OCI-LY7 (cell line): ENCODE data around the gene MDH2. TPM values are rescaled to one million over a fixed set of nuclear protein-coding genes. Genes with fewer than 3 reads are reported as not detected.

ENCODE experiments used
- BruUV-seq: library from RNA; stranded (reverse); fragments of 400-500 nt; replicated peaks from 2 replicates; lab custom pipeline; 2021; lab: Mats Ljungman, UMichigan
- CTCF ChIA-PET: fragments of 300-600 bp; sonication (Branson Sonifier 250); formaldehyde crosslinking; loops from one replicate; lab custom pipeline; 2022; ENCODE audit warnings: antibody characterized with exemption; ENCODE audit not compliant: unreplicated experiment; lab: Charles Lee
- POLR2A ChIA-PET: fragments of 300-600 bp; sonication (Branson Sonifier 250); formaldehyde crosslinking; loops from one replicate; lab custom pipeline; 2022; ENCODE audit warnings: antibody characterized with exemption; lab: Charles Lee
- DNase-seq: peaks from one replicate; pipeline ENCODE4 v3.0.0-alpha.2; 2015; ENCODE audit warnings: low spot score
- H2AFZ ChIP-seq: fragments of 200-600 bp; sonication (generic), shearing (Covaris generic); 2 replicates; pipeline ENCODE4 v1.6.1; 2014; ENCODE audit warnings: mild to moderate bottlenecking, antibody characterized with exemption, low read length, moderate library complexity
- H3K27ac ChIP-seq: fragments of 200-600 bp; sonication (generic); 2 replicates; pipeline ENCODE4 v1.5.1; 2014; ENCODE audit warnings: mixed run types, low read depth, mild to moderate bottlenecking, moderate library complexity, low read length, inconsistent platforms; ENCODE audit not compliant: poor library complexity, severe bottlenecking
- H3K36me3 ChIP-seq: fragments of 200-600 bp; sonication (generic); 2 replicates; pipeline ENCODE4 v1.6.1; 2014; ENCODE audit warnings: mild to moderate bottlenecking, antibody characterized with exemption, low read length, moderate library complexity, mixed read lengths; ENCODE audit not compliant: insufficient read depth
- H3K4me1 ChIP-seq: fragments of 200-600 bp; sonication (generic); 2 replicates; pipeline ENCODE4 v1.5.1; 2014; ENCODE audit warnings: mild to moderate bottlenecking, low read length; ENCODE audit not compliant: insufficient read depth, poor library complexity, severe bottlenecking
- H3K4me2 ChIP-seq: fragments of 200-600 bp; sonication (generic); 2 replicates; pipeline ENCODE4 v1.6.1; 2014; ENCODE audit warnings: mild to moderate bottlenecking, low read length
- H3K4me3 ChIP-seq: fragments of 200-600 bp; sonication (generic); 2 replicates; pipeline ENCODE4 v1.5.1; 2014; ENCODE audit warnings: mild to moderate bottlenecking, low read depth, low read length; ENCODE audit not compliant: poor library complexity, severe bottlenecking
- H3K79me2 ChIP-seq: fragments of 200-600 bp; sonication (generic); 2 replicates; pipeline ENCODE4 v1.6.1; 2016; ENCODE audit warnings: low read depth, mild to moderate bottlenecking, low read length, moderate library complexity, mixed read lengths; ENCODE audit not compliant: insufficient read depth
- H3K9me2 ChIP-seq: fragments of 200-600 bp; sonication (generic); 2 replicates; pipeline ENCODE4 v1.6.1; 2016; ENCODE audit warnings: mild to moderate bottlenecking, low read length, mixed read lengths; ENCODE audit not compliant: insufficient read depth
- H3K9me3 ChIP-seq: fragments of 200-600 bp; sonication (generic); 2 replicates; pipeline ENCODE4 v1.6.1; 2014; ENCODE audit warnings: mild to moderate bottlenecking, mixed run types, low read length, mixed read lengths
- H4K20me1 ChIP-seq: fragments of 200-600 bp; sonication (generic); 2 replicates; pipeline ENCODE4 v1.6.1; 2014; ENCODE audit warnings: mild to moderate bottlenecking, antibody characterized with exemption, low read length, moderate library complexity, mixed read lengths; ENCODE audit not compliant: insufficient read depth
- EZH2phosphoT487 ChIP-seq: fragments of 200-600 bp; sonication (generic); IDR thresholded peaks from 2 replicates; pipeline ENCODE4 v1.6.1; 2018; ENCODE audit warnings: low read depth, borderline replicate concordance, mild to moderate bottlenecking, mixed run types, antibody characterized with exemption, low read length, moderate library complexity, mixed read lengths
- intact Hi-C: fragments of 100-400 bp; cut with micrococcal nuclease; formaldehyde crosslinking; loops from one replicate; pipeline ENCODE4 v1.10.0; 2022; ENCODE audit not compliant: unreplicated experiment
- total RNA-seq, 2 experiments: library from RNA; depleted of rRNA in 1 of 2; stranded (reverse); fragments of >200 nt in 1 of 2; shearing (Covaris generic) in 1 of 2; gene quantifications; 2 replicates each; pipeline ENCODE4 v1.2.3, GENCODE V29; 2014 to 2022
- TF ChIP-seq, protein P1 (sequence below): fragments of 200-600 bp; sonication (generic); conservative IDR thresholded peaks from 2 replicates; pipeline ENCODE4 v1.5.1; 2014; ENCODE audit warnings: mild to moderate bottlenecking, antibody characterized with exemption, low read length, moderate library complexity, mixed read lengths

Gene MDH2
- total RNA-seq, 2 experiments from 2014 or later: 155 to 253 TPM

DNA sequence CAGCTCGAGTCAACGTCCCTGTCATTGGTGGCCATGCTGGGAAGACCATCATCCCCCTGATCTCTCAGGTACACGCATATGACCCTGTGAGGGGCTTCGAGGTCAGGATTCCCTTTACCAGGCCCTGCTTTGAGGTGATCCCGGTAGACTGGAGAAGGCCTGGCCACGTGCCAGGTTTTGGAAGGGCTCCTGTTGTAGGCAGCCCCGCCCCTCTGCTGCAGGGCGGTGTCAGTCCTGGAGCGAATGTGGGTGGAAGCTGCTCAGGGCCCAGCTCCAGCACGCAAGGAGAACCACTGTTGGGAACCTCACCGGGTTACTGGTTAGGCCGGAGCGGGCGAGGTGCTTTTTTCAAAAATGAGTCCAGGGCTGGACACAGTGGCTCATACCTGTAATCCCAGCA, 15.6 kb downstream of the MDH2 start:
- DNase-seq: no peak
- H3K79me2 ChIP-seq: no peaks in the 10 kb centered on the region
- H3K27ac ChIP-seq: no peak overlapping the region
- ChIA-PET POLR2A (no interaction called here), CTCF (no interaction called here)
- peaks cover 92% of the 10 kb centered on the region for H3K36me3 ChIP-seq
- no peaks in the 10 kb centered on the region for H3K4me1 ChIP-seq
- H2AFZ ChIP-seq: no peak overlapping the region
- no peaks in the 10 kb centered on the region; the same call in 1 of the 2 replicates for H4K20me1 ChIP-seq
- intact Hi-C loops: no loop called here
- no peaks in the 10 kb centered on the region for H3K9me3 ChIP-seq
- TF ChIP-seq, protein P1, sequence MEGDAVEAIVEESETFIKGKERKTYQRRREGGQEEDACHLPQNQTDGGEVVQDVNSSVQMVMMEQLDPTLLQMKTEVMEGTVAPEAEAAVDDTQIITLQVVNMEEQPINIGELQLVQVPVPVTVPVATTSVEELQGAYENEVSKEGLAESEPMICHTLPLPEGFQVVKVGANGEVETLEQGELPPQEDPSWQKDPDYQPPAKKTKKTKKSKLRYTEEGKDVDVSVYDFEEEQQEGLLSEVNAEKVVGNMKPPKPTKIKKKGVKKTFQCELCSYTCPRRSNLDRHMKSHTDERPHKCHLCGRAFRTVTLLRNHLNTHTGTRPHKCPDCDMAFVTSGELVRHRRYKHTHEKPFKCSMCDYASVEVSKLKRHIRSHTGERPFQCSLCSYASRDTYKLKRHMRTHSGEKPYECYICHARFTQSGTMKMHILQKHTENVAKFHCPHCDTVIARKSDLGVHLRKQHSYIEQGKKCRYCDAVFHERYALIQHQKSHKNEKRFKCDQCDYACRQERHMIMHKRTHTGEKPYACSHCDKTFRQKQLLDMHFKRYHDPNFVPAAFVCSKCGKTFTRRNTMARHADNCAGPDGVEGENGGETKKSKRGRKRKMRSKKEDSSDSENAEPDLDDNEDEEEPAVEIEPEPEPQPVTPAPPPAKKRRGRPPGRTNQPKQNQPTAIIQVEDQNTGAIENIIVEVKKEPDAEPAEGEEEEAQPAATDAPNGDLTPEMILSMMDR: no peak
- no peak for TF ChIP-seq EZH2phosphoT487
- BruUV-seq: no TSS peak
- H3K4me3 ChIP-seq: no peak overlapping the region
- H3K9me2 ChIP-seq: no peaks in the 10 kb centered on the region
- no peak overlapping the region for H3K4me2 ChIP-seq

DNA sequence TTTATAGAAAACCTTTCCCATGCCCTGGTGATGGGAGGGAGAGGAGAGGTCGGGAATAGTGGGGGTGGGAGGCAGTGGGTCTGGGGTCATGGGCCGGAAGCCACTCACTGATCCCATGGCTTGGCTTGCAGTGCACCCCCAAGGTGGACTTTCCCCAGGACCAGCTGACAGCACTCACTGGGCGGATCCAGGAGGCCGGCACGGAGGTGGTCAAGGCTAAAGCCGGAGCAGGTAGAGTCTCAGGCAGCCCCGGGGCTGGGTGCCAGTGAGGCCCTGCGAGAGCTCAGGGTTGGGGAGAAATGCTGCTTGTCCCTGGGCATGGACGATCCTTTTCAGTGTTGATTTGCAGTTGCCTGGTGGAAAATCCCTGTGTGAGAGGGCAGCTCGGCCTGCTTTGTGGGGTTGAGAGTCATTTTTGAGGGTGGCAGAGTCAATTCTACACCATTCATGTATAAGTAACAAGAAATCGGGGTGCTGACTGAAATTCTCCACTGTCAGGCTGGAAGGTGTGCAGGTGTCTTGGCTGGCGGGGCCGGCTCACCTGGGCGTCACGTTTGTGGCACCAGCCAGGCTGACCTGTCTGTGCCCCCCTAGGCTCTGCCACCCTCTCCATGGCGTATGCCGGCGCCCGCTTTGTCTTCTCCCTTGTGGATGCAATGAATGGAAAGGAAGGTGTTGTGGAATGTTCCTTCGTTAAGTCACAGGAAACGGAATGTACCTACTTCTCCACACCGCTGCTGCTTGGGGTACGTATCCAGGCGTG, 16.5 kb downstream of the MDH2 start:
- TF ChIP-seq, protein P1: no peak
- TF ChIP-seq EZH2phosphoT487: no peak
- H2AFZ ChIP-seq: no peak overlapping the region
- POLR2A ChIA-PET: no interaction called here
- H4K20me1 ChIP-seq: no peaks in the 10 kb centered on the region; the same call in 1 of the 2 replicates
- no peak for DNase-seq
- no peaks in the 10 kb centered on the region for H3K79me2 ChIP-seq
- no peaks in the 10 kb centered on the region for H3K9me3 ChIP-seq
- no peaks in the 10 kb centered on the region for H3K9me2 ChIP-seq
- H3K4me3 ChIP-seq: no peak overlapping the region
- CTCF ChIA-PET: no interaction called here
- H3K36me3 ChIP-seq: peaks cover 83% of the 10 kb centered on the region
- H3K4me2 ChIP-seq: no peak overlapping the region
- intact Hi-C loops: no loop called here
- H3K27ac ChIP-seq: no peak overlapping the region
- no peaks in the 10 kb centered on the region for H3K4me1 ChIP-seq
- BruUV-seq: no TSS peak

DNA sequence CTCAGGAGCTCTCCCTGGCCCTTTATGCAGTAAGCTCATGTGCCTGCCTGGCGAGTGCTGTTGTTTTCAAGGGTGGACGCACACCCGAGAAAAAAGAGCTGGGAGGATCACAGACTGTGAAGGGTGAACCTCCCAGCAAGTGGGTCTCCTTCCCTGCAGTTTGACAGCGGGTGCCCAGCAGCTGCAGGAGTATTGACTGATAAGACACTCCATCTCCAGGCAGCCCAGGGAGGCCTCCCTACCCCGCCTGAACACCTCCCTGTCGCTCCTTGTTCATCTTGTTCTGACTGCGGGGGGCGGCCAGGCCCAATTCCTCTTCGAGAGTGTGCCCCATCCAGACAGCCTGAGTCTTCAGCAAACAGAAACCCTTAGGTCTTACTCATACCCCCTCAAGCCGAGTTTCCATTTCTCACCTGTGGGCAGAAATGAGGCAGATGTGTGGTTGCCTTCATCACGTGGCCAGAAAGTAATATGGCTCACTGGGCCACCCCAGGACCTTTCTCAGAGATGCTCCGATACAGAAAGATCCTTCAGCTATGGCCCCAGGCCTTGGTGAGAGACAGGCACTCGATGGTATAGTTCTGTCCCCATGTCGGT, 17.2 kb downstream of the MDH2 start:
- BruUV-seq: no TSS peak

More for the DNA sequence above, 17.2 kb downstream of the MDH2 start:
- H3K9me3 ChIP-seq: no peaks in the 10 kb centered on the region
- no peak for DNase-seq
- H3K36me3 ChIP-seq: peaks cover 76% of the 10 kb centered on the region
- intact Hi-C loops: no loop called here
- H3K79me2 ChIP-seq: no peaks in the 10 kb centered on the region
- POLR2A ChIA-PET: no interaction called here
- CTCF ChIA-PET: no interaction called here
- H3K27ac ChIP-seq: no peak overlapping the region
- H4K20me1 ChIP-seq: no peaks in the 10 kb centered on the region; the same call in 1 of the 2 replicates
- no peak overlapping the region for H2AFZ ChIP-seq
- H3K4me1 ChIP-seq: no peaks in the 10 kb centered on the region
- H3K9me2 ChIP-seq: no peaks in the 10 kb centered on the region
- H3K4me3 ChIP-seq: no peak overlapping the region
- H3K4me2 ChIP-seq: no peak overlapping the region
- TF ChIP-seq, protein P1: no peak
- no peak for TF ChIP-seq EZH2phosphoT487
